Lower leg skin (tissue), 4 donors: ENCODE results near the gene PPP1R12A. TPM values are rescaled to one million over a fixed set of nuclear protein-coding genes. Genes with fewer than 3 reads are reported as not detected.

Source experiments
- DNase-seq, 2 donors: peaks; one replicate each; pipeline ENCODE4 v3.0.0-alpha.2; 2019; ENCODE audit warnings: low spot score in 2 of 2
- H3K4me3 ChIP-seq: fragments of 200-600 bp; sonication (generic); 2 replicates; pipeline ENCODE4 v1.5.1; 2017; ENCODE audit warnings: mild to moderate bottlenecking, low read depth; ENCODE audit not compliant: poor library complexity, severe bottlenecking
- CTCF ChIP-seq, 3 donors: fragments of 450-650 bp; IDR thresholded peaks; one replicate each; pipeline ENCODE4 v1.5.1; 2016; ENCODE audit warnings: antibody characterized with exemption in 3 of 3, mild to moderate bottlenecking in 3 of 3, moderate library complexity in 2 of 3
- POLR2A ChIP-seq, 2 donors: fragments of 450-650 bp; IDR thresholded peaks; one replicate each; pipeline ENCODE4 v1.6.1; 2016 to 2017; ENCODE audit warnings: antibody characterized with exemption in 2 of 2, mild to moderate bottlenecking in 1 of 2, moderate library complexity in 1 of 2
- WGBS, 2 donors: methylation state at CpG; one replicate each; pipeline ENCODE4 v1.1.5; 2018; 5-methylcytosine and 5-hydroxymethylcytosine counted together
- intact Hi-C: fragments of 100-400 bp; cut with DNase I; formaldehyde crosslinking; loops from one replicate; pipeline ENCODE4 v1.15.0; 2023; ENCODE audit warnings: low total_unique reads
- total RNA-seq, 4 donors: library from RNA; depleted of rRNA; stranded (reverse); fragments of >200 nt; gene quantifications; one replicate each; pipeline ENCODE4 v1.1.0, GENCODE V29; 2016

The PPP1R12A gene
- total RNA-seq, 4 donors from 2014 or later: 47.6 to 64.1 (median 56.6) TPM

- intact Hi-C loops: no loop called here
- TF ChIP-seq CTCF (IDR thresholded peaks at IDR 0.05) (no peak), POLR2A (IDR thresholded peaks at IDR 0.05) (no peak)
- DNase-seq: no peak
- no peak overlapping the region for H3K4me3 ChIP-seq
Observed at GRCh38 chr12:79874665-79875064, 60.2 kb downstream of the PPP1R12A start.

GRCh38 chr12:79873201-79873600 lies 61.7 kb downstream of the PPP1R12A start:
- 68 to 73% methylated on average over 2 of the region's 2 CpGs for WGBS, 2 donors
- TF ChIP-seq CTCF (IDR thresholded peaks at IDR 0.05) (no peak), POLR2A (IDR thresholded peaks at IDR 0.05) (no peak)
- no peak overlapping the region for H3K4me3 ChIP-seq
- intact Hi-C loops: no loop called here
- DNase-seq: no peak

GRCh38 chr12:79871621-79872020 lies 63.3 kb downstream of the PPP1R12A start:
- WGBS, 2 donors: 75 to 85% methylated on average over 7 of the region's 7 CpGs
- no peak overlapping the region for H3K4me3 ChIP-seq
- no peak for DNase-seq
- TF ChIP-seq POLR2A (IDR thresholded peaks at IDR 0.05): no peak
- TF ChIP-seq CTCF (IDR thresholded peaks at IDR 0.05): no peak
- intact Hi-C loops: no loop called here

GRCh38 chr12:79870916-79871315 lies 64.0 kb downstream of the PPP1R12A start:
- intact Hi-C loops: no loop called here
- no peak for DNase-seq

GRCh38 chr12:79859646-79860045 lies 75.3 kb downstream of the PPP1R12A start:
- no peak for DNase-seq
- intact Hi-C loops: no loop called here
- no peak overlapping the region for H3K4me3 ChIP-seq
- WGBS, 2 donors: 96% methylated on average over 8 of the region's 8 CpGs
- no peak for TF ChIP-seq POLR2A (IDR thresholded peaks at IDR 0.05)
- no peak for TF ChIP-seq CTCF (IDR thresholded peaks at IDR 0.05)

More at GRCh38 chr12:79870916-79871315, 64.0 kb downstream of the PPP1R12A start:
- H3K4me3 ChIP-seq: no peak overlapping the region
- TF ChIP-seq CTCF (IDR thresholded peaks at IDR 0.05) (no peak), POLR2A (IDR thresholded peaks at IDR 0.05) (no peak)

- no peak for DNase-seq
- intact Hi-C loops: no loop called here
- 92% methylated on average over 1 of the region's 1 CpG for WGBS, 2 donors
- TF ChIP-seq POLR2A (IDR thresholded peaks at IDR 0.05) (no peak), CTCF (IDR thresholded peaks at IDR 0.05) (no peak)
- H3K4me3 ChIP-seq: no peak overlapping the region
Observed at GRCh38 chr12:79858518-79858917, 76.4 kb downstream of the PPP1R12A start.
